Naive thymus-derived CD8-positive, alpha-beta T cell (primary cell): ENCODE data around the gene KIF26B. TPM values are rescaled to one million over a fixed set of nuclear protein-coding genes. Genes with fewer than 3 reads are reported as not detected.

Experiments used
- ATAC-seq, 2 donors: fragments of 150-1000 bp; cut with Tn5 transposase in 1 of 2; sonication (Bioruptor Pico), chemical (Tn5 transposase) in 1 of 2; 1 replicate in 1 of 2; 2 replicates in 1 of 2; pipeline ENCODE4 v1.10.0; 2021; ENCODE audit warnings: mild to moderate bottlenecking in 2 of 2, moderate library complexity in 2 of 2
- POLR2A ChIA-PET: fragments of 350-600 bp; sonication (Branson Sonifier 250); formaldehyde crosslinking; loops from one replicate; lab custom pipeline; 2021; ENCODE audit warnings: antibody characterized with exemption; lab: Charles Lee
- DNase-seq, 10 donors: peaks; one replicate each; pipeline versions ENCODE4 v3.0.0 to v3.0.0-alpha.2; 2020 to 2022
- H3K27ac Mint-ChIP-seq, 10 donors: one replicate each; pipeline ENCODE4 v1.8.0; 2020 to 2022; ENCODE audit warnings: mild to moderate bottlenecking in 10 of 10, mixed read lengths in 10 of 10, moderate library complexity in 4 of 10, inconsistent platforms in 1 of 10
- H3K27me3 Mint-ChIP-seq, 5 donors: one replicate each; pipeline ENCODE4 v1.8.0; 2021 to 2022; ENCODE audit warnings: mixed read lengths in 5 of 5
- H3K36me3 Mint-ChIP-seq, 3 donors: one replicate each; pipeline ENCODE4 v1.8.0; 2020 to 2022; ENCODE audit warnings: mixed read lengths in 3 of 3, mild to moderate bottlenecking in 2 of 3, inconsistent platforms in 1 of 3
- H3K4me1 Mint-ChIP-seq, 4 donors: one replicate each; pipeline ENCODE4 v1.8.0; 2021 to 2022; ENCODE audit warnings: mixed read lengths in 4 of 4
- H3K4me3 Mint-ChIP-seq, 10 donors: one replicate each; pipeline ENCODE4 v1.8.0; 2020 to 2022; ENCODE audit warnings: mild to moderate bottlenecking in 10 of 10, mixed read lengths in 10 of 10, moderate library complexity in 6 of 10, inconsistent platforms in 1 of 10
- H3K9me3 Mint-ChIP-seq, 9 donors: one replicate each; pipeline ENCODE4 v1.8.0; 2020 to 2022; ENCODE audit warnings: mixed read lengths in 9 of 9, mild to moderate bottlenecking in 3 of 9, inconsistent platforms in 1 of 9, moderate library complexity in 1 of 9
- polyA plus RNA-seq, 3 donors: library from polyadenylated mRNA; unstranded; fragments of 300-500 nt; fragmentation: Illumina TruSeq; gene quantifications; one replicate each; pipeline ENCODE4 v1.2.3, GENCODE V29; 2021
- total RNA-seq, 8 experiments: library from RNA in 2 of 8; stranded (reverse) in 2 of 8; gene quantifications; one replicate each; pipeline ENCODE4 v1.2.3 and lab custom pipeline; 2021 to 2026

Gene KIF26B
- total RNA-seq (under 1 TPM; 0.08 to 0.16 TPM), polyA plus RNA-seq (not detected), total RNA-seq (lab: John Stamatoyannopoulos, UW) (0 to 2.5 (median 0.25) reads per million in 6 experiments)

GRCh38 chr1:245154429-245155271, at the start of gene KIF26B:
Gene KIF26B, plus strand, starts transcription at chr1:245154985. Its CDS starts 440 bp downstream, at chr1:245155425.
- Mint-ChIP-seq H3K36me3 (peaks cover 0 to 2% (median 0%) of the 10 kb centered on the region in 3 donors), H3K9me3 (peaks cover 0 to 11% (median 5%) of the 10 kb centered on the region in 9 donors), H3K4me3 (peak within 1 kb of the TSS; percentile 82 to 92 (median 88)), H3K4me1 (peaks cover 9 to 30% (median 27%) of the 10 kb centered on the region in 4 donors), H3K27me3 (peaks cover 30 to 73% (median 56%) of the 10 kb centered on the region in 5 donors), H3K27ac (peak within 1 kb of the TSS in 1 of 10 donors; percentile 41)
- no peak for ATAC-seq
- DNase-seq = peak in 5 of 10 donors; percentile 10 to 28 (median 18)
- POLR2A ChIA-PET = no interaction called here

- H3K27ac Mint-ChIP-seq = peak overlapping the region in 1 of 10 donors; percentile 21
- POLR2A ChIA-PET = no interaction called here
- DNase-seq = no peak
- peaks cover 0 to 9% (median 0%) of the 10 kb centered on the region in 3 donors for H3K36me3 Mint-ChIP-seq
- H3K4me1 Mint-ChIP-seq = peaks cover 0 to 4% (median 0%) of the 10 kb centered on the region in 4 donors
- no peak for ATAC-seq
- no peak overlapping the region for H3K4me3 Mint-ChIP-seq
- no peaks in the 10 kb centered on the region for H3K9me3 Mint-ChIP-seq
- H3K27me3 Mint-ChIP-seq = peaks cover 0 to 3% (median 0%) of the 10 kb centered on the region in 5 donors
Observed at GRCh38 chr1:245105042-245105441, 49.7 kb upstream of the KIF26B start.

GRCh38 chr1:245105815-245106410, 48.9 kb upstream of the KIF26B start:
- Mint-ChIP-seq H3K4me1 (peaks cover 0 to 4% (median 0%) of the 10 kb centered on the region in 4 donors), H3K4me3 (no peak overlapping the region), H3K36me3 (peaks cover 0 to 9% (median 0%) of the 10 kb centered on the region in 3 donors), H3K27ac (no peak overlapping the region), H3K27me3 (peaks cover 0 to 3% (median 0%) of the 10 kb centered on the region in 5 donors), H3K9me3 (no peaks in the 10 kb centered on the region)
- POLR2A ChIA-PET = no interaction called here
- ATAC-seq = no peak
- DNase-seq = no peak

- Mint-ChIP-seq H3K36me3 (peaks cover 0 to 9% (median 0%) of the 10 kb centered on the region in 3 donors), H3K27me3 (peaks cover 0 to 3% (median 0%) of the 10 kb centered on the region in 5 donors), H3K4me1 (peaks cover 0 to 4% (median 0%) of the 10 kb centered on the region in 4 donors), H3K4me3 (no peak overlapping the region), H3K27ac (no peak overlapping the region), H3K9me3 (no peaks in the 10 kb centered on the region)
- no peak for ATAC-seq
- no peak for DNase-seq
- POLR2A ChIA-PET = no interaction called here
Observed at GRCh38 chr1:245107776-245108114, 47.0 kb upstream of the KIF26B start.

- ATAC-seq = no peak
Observed at GRCh38 chr1:245108246-245108645, 46.5 kb upstream of the KIF26B start.

GRCh38 chr1:245108909-245109308, 45.9 kb upstream of the KIF26B start:
- Mint-ChIP-seq H3K4me1 (peaks cover 0 to 4% (median 0%) of the 10 kb centered on the region in 4 donors), H3K9me3 (no peaks in the 10 kb centered on the region), H3K36me3 (peaks cover 0 to 9% (median 0%) of the 10 kb centered on the region in 3 donors), H3K27ac (no peak overlapping the region), H3K27me3 (peaks cover 0 to 3% (median 0%) of the 10 kb centered on the region in 5 donors), H3K4me3 (no peak overlapping the region)
- ATAC-seq (no peak), DNase-seq (no peak)
- POLR2A ChIA-PET = no interaction called here

More at GRCh38 chr1:245108246-245108645, 46.5 kb upstream of the KIF26B start:
- H3K4me3 Mint-ChIP-seq = no peak overlapping the region
- POLR2A ChIA-PET = no interaction called here
- no peak for DNase-seq
- peaks cover 0 to 4% (median 0%) of the 10 kb centered on the region in 4 donors for H3K4me1 Mint-ChIP-seq
- H3K27ac Mint-ChIP-seq = no peak overlapping the region
- peaks cover 0 to 3% (median 0%) of the 10 kb centered on the region in 5 donors for H3K27me3 Mint-ChIP-seq
- peaks cover 0 to 9% (median 0%) of the 10 kb centered on the region in 3 donors for H3K36me3 Mint-ChIP-seq
- H3K9me3 Mint-ChIP-seq = no peaks in the 10 kb centered on the region

GRCh38 chr1:245110406-245110805, 44.4 kb upstream of the KIF26B start:
- Mint-ChIP-seq H3K4me1 (peaks cover 0 to 4% (median 0%) of the 10 kb centered on the region in 4 donors), H3K36me3 (no peaks in the 10 kb centered on the region), H3K27ac (peak overlapping the region in 1 of 10 donors; percentile 52), H3K4me3 (no peak overlapping the region), H3K9me3 (no peaks in the 10 kb centered on the region), H3K27me3 (peaks cover 0 to 3% (median 0%) of the 10 kb centered on the region in 5 donors)
- DNase-seq (no peak), ATAC-seq (no peak)
- POLR2A ChIA-PET = no interaction called here

GRCh38 chr1:245111073-245111472, 43.7 kb upstream of the KIF26B start:
- H3K9me3 Mint-ChIP-seq = no peaks in the 10 kb centered on the region
- H3K27me3 Mint-ChIP-seq = peaks cover 0 to 3% (median 0%) of the 10 kb centered on the region in 5 donors
- no peaks in the 10 kb centered on the region for H3K36me3 Mint-ChIP-seq
- H3K4me1 Mint-ChIP-seq = peaks cover 0 to 4% (median 0%) of the 10 kb centered on the region in 4 donors
- DNase-seq = no peak
- no peak overlapping the region for H3K27ac Mint-ChIP-seq
- POLR2A ChIA-PET = no interaction called here
- H3K4me3 Mint-ChIP-seq = no peak overlapping the region
- no peak for ATAC-seq

- no peak for DNase-seq
- no peak overlapping the region for H3K4me3 Mint-ChIP-seq
- POLR2A ChIA-PET = no interaction called here
- H3K27ac Mint-ChIP-seq = no peak overlapping the region
- H3K27me3 Mint-ChIP-seq = no peaks in the 10 kb centered on the region
- H3K4me1 Mint-ChIP-seq = no peaks in the 10 kb centered on the region
- ATAC-seq = no peak
- no peaks in the 10 kb centered on the region for H3K9me3 Mint-ChIP-seq
- no peaks in the 10 kb centered on the region for H3K36me3 Mint-ChIP-seq
Observed at GRCh38 chr1:245113649-245114048, 41.1 kb upstream of the KIF26B start.

- H3K36me3 Mint-ChIP-seq = peaks cover 0 to 2% (median 0%) of the 10 kb centered on the region in 3 donors
- no peak for ATAC-seq
- POLR2A ChIA-PET = no interaction called here
- no peaks in the 10 kb centered on the region for H3K4me1 Mint-ChIP-seq
- no peak overlapping the region for H3K4me3 Mint-ChIP-seq
- no peak for DNase-seq
- no peak overlapping the region for H3K27ac Mint-ChIP-seq
- no peaks in the 10 kb centered on the region for H3K27me3 Mint-ChIP-seq
- H3K9me3 Mint-ChIP-seq = no peaks in the 10 kb centered on the region
Observed at GRCh38 chr1:245116131-245116530, 38.7 kb upstream of the KIF26B start.

GRCh38 chr1:245116751-245117150, 38.0 kb upstream of the KIF26B start:
- H3K27me3 Mint-ChIP-seq = no peaks in the 10 kb centered on the region
- no peak for DNase-seq
- POLR2A ChIA-PET = no interaction called here
- peaks cover 0 to 2% (median 0%) of the 10 kb centered on the region in 3 donors for H3K36me3 Mint-ChIP-seq
- no peak for ATAC-seq
- H3K27ac Mint-ChIP-seq = no peak overlapping the region
- H3K4me3 Mint-ChIP-seq = no peak overlapping the region
- no peaks in the 10 kb centered on the region for H3K9me3 Mint-ChIP-seq
- H3K4me1 Mint-ChIP-seq = no peaks in the 10 kb centered on the region

- no peak for ATAC-seq
- no peak overlapping the region for H3K27ac Mint-ChIP-seq
- POLR2A ChIA-PET = no interaction called here
Observed at GRCh38 chr1:245118066-245118465, 36.7 kb upstream of the KIF26B start.

GRCh38 chr1:245118806-245119205, 36.0 kb upstream of the KIF26B start:
- Mint-ChIP-seq H3K4me3 (no peak overlapping the region), H3K36me3 (peaks cover 0 to 2% (median 0%) of the 10 kb centered on the region in 3 donors), H3K27me3 (no peaks in the 10 kb centered on the region), H3K27ac (no peak overlapping the region), H3K4me1 (no peaks in the 10 kb centered on the region), H3K9me3 (no peaks in the 10 kb centered on the region)
- ATAC-seq = no peak
- POLR2A ChIA-PET = no interaction called here
- DNase-seq = no peak

More at GRCh38 chr1:245118066-245118465, 36.7 kb upstream of the KIF26B start:
- peaks cover 0 to 2% (median 0%) of the 10 kb centered on the region in 3 donors for H3K36me3 Mint-ChIP-seq
- H3K4me3 Mint-ChIP-seq = no peak overlapping the region
- H3K27me3 Mint-ChIP-seq = no peaks in the 10 kb centered on the region
- no peak for DNase-seq
- H3K9me3 Mint-ChIP-seq = no peaks in the 10 kb centered on the region
- H3K4me1 Mint-ChIP-seq = no peaks in the 10 kb centered on the region
